Lower leg skin (tissue), 3 donors: ENCODE measurements around the gene MAN2A2.

Experiments used
- CTCF ChIP-seq, 3 donors: fragments of 450-650 bp; IDR thresholded peaks; one replicate each; pipeline ENCODE4 v1.5.1; 2016; ENCODE audit warnings: antibody characterized with exemption in 3 of 3, mild to moderate bottlenecking in 3 of 3, moderate library complexity in 2 of 3
- POLR2A ChIP-seq, 2 donors: fragments of 450-650 bp; IDR thresholded peaks; one replicate each; pipeline ENCODE4 v1.6.1; 2016 to 2017; ENCODE audit warnings: antibody characterized with exemption in 2 of 2, mild to moderate bottlenecking in 1 of 2, moderate library complexity in 1 of 2

- TF ChIP-seq CTCF (IDR thresholded peaks at IDR 0.05) (no peak), POLR2A (IDR thresholded peaks at IDR 0.05) (no peak)
These were observed 37.4 kb upstream of the MAN2A2 start for GRCh38 chr15:90865702-90866101.
